HG02938 (cell line): Measurements from ENCODE around the gene TUNAR.

Experiments used
- ATAC-seq: cut with Tn5 transposase; IDR thresholded peaks from one replicate; pipeline ENCODE4 v1.9.1; 2021; ENCODE audit warnings: mild to moderate bottlenecking, moderate library complexity; ENCODE audit not compliant: unreplicated experiment

The TUNAR gene

GRCh38 chr14:95910628-95911027 lies 34.0 kb downstream of the TUNAR start:
- ATAC-seq = no peak

- ATAC-seq = no peak
Observed at GRCh38 chr14:95911456-95911855, 34.8 kb downstream of the TUNAR start.

- no peak for ATAC-seq
Observed at GRCh38 chr14:95915330-95915729, 38.7 kb downstream of the TUNAR start.

GRCh38 chr14:95918466-95918865 lies 41.8 kb downstream of the TUNAR start:
- ATAC-seq = no peak

- ATAC-seq = no peak
Observed at GRCh38 chr14:95920769-95921438, 44.3 kb downstream of the TUNAR start.

GRCh38 chr14:95922080-95922479 lies 45.4 kb downstream of the TUNAR start:
- no peak for ATAC-seq

GRCh38 chr14:95928751-95929150 lies 52.1 kb downstream of the TUNAR start:
- ATAC-seq = no peak

GRCh38 chr14:95931384-95931783 lies 54.8 kb downstream of the TUNAR start:
- no peak for ATAC-seq

GRCh38 chr14:95935228-95935822 lies 58.7 kb downstream of the TUNAR start:
- ATAC-seq = no peak

GRCh38 chr14:95936041-95936440 lies 59.4 kb downstream of the TUNAR start:
- no peak for ATAC-seq

- no peak for ATAC-seq
Observed at GRCh38 chr14:95939335-95939734, 62.7 kb downstream of the TUNAR start.

GRCh38 chr14:95941897-95942296 lies 65.3 kb downstream of the TUNAR start:
- ATAC-seq = no peak

GRCh38 chr14:95943699-95944098 lies 67.1 kb downstream of the TUNAR start:
- ATAC-seq = no peak

- ATAC-seq = no peak
Observed at GRCh38 chr14:95944462-95944861, 67.8 kb downstream of the TUNAR start.

- ATAC-seq = no peak
Observed at GRCh38 chr14:95946867-95947266, 70.2 kb downstream of the TUNAR start.

GRCh38 chr14:95948558-95948981 lies 71.9 kb downstream of the TUNAR start:
- ATAC-seq = no peak

GRCh38 chr14:95951359-95951758 lies 74.7 kb downstream of the TUNAR start:
- no peak for ATAC-seq

- ATAC-seq = no peak
Observed at GRCh38 chr14:95953111-95953724, 76.6 kb downstream of the TUNAR start.

GRCh38 chr14:95956601-95957460 lies 80.2 kb downstream of the TUNAR start:
- ATAC-seq = no peak

GRCh38 chr14:95958105-95958504 lies 81.5 kb downstream of the TUNAR start:
- ATAC-seq = no peak

- ATAC-seq = no peak
Observed at GRCh38 chr14:95959317-95959716, 82.7 kb downstream of the TUNAR start.
